CD4-positive, alpha-beta T cell treated with Interleukin-15 for 4 hours (primary cell): ENCODE results near the gene SERPINB7.

Experiments used
- DNase-seq: peaks from one replicate; pipeline ENCODE4 v3.0.0-alpha.2; 2020; ENCODE audit warnings: low spot score

Gene SERPINB7

GRCh38 chr18:63787673-63788072, 12.5 kb downstream of the SERPINB7 start:
- DNase-seq, result no peak

DNA sequence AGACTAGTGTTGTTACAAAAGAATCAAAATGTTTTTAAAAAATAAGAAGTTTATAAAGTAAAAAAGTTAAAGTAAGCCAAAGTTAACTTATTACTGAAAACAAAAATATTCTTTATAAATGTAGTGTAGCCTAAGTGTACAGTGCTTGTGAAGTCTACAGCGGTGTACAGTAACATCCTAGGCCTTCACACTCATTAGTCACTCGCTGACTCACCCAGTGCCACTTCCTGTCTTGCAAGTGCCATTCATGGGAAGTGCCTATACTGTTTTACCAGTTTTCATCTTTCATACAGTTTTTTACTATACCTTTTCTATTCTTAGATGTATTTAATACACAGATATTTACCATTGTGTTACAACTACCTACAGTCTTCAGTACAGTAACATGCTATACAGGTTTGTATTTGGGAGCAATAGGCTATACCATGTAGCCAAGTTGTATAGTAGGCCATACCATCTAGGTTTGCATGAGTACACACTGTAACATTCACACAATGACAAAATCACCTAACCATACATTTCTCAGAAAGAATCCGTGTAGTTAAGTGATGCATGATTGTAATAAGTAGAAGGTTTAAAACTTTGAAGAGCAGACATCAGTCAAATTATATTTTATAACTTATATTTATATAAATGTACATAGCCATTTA, 13.4 kb downstream of the SERPINB7 start:
- DNase-seq, result peak; percentile 35

DNA sequence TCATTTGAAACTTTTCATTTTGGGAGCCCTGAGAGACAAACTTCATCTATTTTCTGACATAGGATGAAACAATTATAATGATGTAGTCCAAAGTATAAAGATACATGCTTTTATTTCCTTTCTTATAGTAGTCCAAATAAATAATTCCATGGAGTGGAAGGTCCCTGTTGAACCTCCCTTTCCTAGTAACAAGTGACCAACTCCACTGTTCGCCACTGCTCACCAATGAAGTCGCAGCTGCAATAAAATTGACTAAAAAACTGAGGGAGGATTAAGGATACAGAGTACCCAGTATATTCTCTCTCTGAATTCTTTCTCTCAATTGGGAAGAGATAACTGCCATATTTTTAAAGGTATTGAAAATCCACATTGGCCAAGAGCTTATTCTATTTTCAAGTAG, 14.1 kb downstream of the SERPINB7 start:
- no peak for DNase-seq

DNA sequence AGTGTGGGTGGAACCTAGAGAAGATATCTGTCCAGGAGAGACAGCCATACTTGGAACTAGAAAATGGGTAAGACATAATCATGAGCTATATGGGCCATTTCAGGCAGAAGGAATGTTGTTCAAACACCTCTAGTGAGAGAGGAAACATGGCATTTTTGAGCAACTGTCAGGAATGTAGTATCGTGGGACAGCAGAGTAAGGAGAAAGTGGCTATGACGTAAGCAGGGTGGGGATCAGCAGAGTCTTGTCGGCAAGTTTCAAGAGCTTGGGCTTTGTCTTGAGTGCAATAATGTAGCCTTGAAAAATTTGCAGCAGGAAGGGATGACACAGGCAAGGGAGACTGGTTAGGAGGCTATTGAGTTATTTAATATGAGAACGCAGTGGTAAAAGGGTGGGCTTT, 20.4 kb downstream of the SERPINB7 start:
- no peak for DNase-seq

- no peak for DNase-seq
Measured at GRCh38 chr18:63799189-63799588, 24.0 kb downstream of the SERPINB7 start.

DNA sequence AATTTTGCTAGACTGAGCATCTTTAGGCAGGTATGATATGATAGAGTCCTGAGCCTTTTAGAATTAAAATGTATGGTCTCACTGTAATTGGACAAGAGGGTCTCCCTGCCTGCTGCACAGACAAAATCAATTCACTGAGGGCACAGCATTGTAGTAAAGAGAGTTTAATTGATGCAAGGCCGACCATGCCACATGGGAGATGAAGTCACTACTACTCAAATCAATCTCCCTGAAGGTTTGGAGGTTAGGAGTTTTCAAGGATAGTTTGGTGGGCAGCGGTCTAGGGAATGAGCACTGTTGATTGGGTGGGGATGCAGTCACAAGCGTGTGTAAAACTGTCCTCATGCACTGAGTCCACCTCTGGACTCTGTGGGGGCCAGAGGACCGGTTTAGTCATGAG, 26.1 kb downstream of the SERPINB7 start:
- DNase-seq, result no peak

DNA sequence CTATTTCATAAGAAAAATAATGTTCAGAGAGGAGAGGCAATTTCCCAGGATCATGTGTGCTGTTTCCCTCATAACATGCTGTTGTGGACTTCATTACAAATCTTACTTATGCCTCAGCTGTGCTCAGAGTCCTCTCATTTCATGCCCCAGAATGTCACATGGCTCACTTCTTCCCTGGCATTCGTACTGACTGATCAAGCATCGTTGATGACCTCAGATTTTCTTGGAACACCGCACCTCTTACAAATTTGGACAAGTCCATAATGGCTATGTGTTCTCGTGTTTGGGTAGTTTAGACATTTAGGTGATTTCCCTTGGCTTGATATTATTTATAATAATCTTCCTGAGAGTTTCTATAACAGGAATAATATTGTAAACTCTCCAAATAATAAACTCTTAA, 32.9 kb downstream of the SERPINB7 start:
- no peak for DNase-seq

DNA sequence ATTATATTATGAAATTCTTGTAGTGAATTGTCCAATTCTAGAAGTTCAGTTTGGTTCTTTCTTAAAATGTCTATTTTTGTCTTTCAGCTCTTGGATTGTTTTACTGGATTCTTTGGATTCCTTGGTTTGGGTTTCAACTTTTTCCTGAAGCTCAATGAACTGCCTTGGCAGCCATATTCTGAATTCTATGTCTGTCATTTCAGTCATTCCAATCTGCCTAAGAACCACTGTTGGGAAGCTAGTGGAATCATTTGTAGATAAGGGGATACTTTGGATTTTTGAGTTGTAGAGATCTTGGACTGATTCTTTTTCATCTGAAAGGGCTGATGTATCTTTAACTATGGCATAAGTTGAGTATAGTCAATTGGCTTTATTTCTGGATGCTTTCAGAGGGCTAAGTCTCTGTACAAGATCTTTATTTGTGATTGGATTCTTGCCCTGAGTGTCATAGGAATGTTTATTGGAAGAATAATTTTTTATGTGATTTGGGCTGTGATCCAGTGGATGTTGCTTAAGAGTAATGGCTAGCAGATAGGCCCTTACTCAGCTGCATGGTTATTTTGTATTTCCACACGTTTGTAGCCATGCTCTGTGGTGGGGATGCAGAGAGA, 42.3 kb downstream of the SERPINB7 start:
- DNase-seq, result no peak

- no peak for DNase-seq
Measured at GRCh38 chr18:63818212-63818611, 43.0 kb downstream of the SERPINB7 start.

DNA sequence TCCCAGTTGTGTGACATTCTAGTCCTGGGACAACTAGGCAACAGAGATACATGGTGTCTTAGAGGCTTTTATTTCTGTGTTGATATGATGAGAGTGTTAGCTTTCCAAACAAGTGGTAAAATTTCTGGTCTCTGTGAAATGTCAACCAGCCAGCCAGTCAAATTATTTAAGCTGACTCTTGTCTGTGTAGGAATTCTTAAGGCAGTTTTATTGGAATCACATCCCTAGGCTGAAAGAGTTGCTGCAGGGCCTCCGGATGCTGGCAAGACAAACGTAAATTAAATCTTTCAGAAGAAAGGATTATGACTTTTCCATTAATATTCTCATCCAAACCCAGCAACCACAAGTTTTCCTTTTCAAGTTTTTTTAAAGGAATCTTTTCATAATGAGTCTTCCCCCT, 44.6 kb downstream of the SERPINB7 start:
- no peak for DNase-seq

DNA sequence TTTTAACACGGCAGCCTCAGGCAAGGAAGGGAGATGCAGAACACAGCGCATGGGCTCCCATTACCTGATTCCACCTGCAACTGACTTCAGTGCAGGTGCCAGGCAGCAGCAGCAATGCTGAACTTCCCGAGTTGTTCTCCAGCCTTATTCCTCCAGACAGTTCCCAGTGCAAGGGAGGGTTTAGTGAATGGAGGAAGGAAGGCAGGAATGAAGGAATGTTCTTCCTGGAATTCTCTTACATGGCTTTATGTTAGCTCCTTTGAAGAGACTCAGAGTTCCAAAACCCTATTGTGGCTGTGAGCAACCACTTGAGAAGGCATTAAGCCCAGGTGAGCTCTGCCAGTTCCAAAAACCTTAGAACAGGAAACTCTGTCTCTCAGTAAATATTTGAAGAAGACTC, 45.5 kb downstream of the SERPINB7 start:
- no peak for DNase-seq

DNA sequence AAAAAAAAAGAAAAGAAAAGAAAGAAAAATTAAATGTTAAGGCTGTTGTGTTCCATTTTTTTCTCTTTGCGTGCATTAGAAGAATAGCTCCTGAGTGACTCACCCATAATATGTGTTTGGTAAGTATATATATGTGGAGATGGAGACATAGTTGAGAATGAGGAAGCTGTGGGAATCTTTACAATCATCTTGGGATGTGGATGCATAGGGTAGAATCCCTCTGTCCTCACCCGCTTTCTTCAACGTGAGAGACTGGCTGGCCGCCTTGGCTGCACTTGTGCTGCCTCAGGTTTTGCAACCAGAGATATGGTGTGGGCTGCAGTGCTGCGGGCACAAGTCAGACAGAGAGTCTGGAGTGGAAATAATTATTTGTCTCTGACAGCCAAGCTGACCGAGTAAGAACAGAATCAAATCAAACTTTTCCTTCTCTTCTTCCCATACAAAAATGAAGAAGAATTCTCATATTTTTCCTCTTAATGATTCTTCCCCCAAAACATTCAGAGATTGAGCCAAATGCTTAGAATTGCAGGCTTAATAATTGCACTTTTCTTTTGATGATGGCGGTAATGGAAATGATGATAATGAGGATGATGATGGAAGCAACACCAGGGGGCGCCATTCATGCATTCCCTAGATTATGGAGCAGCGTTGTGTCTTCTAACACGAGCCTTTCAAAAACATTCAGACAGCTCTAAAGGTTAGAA, 48.5 kb downstream of the SERPINB7 start:
- DNase-seq, result no peak

DNA sequence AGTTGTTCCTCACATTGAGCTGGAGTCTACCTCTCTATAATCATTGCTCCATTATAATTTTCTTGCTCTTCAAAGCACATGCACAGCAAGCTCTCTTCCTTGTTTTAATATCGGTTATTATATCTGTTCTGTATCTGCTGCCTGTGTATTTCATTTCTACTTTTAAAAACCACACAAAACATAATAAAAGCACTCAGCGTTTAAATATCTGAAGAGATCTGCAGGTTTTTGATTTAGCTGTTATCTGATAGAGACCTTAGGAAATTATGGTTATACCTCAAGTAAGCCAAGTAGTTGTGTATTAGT, 49.0 kb downstream of the SERPINB7 start:
- DNase-seq, result no peak

- no peak for DNase-seq
Measured at GRCh38 chr18:63828120-63828519, 52.9 kb downstream of the SERPINB7 start.

DNA sequence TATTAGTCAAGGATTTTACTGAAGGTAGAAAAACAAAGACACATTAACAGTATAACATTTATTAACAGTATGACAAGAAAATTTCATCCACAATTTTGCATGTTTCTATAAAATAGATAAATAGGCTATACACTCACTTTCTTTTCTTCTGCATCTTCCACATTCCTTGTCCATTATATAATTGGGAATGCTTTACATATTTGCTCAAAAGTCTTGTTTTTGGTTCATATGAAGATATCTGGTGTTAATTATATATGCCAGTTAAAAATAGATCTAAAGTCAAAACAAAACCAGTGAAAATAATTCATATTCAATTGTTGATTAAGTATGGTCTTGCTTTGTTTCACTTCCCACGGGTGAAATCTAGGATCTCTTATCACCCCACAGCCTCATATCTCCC, 53.4 kb downstream of the SERPINB7 start:
- DNase-seq, result no peak

DNA sequence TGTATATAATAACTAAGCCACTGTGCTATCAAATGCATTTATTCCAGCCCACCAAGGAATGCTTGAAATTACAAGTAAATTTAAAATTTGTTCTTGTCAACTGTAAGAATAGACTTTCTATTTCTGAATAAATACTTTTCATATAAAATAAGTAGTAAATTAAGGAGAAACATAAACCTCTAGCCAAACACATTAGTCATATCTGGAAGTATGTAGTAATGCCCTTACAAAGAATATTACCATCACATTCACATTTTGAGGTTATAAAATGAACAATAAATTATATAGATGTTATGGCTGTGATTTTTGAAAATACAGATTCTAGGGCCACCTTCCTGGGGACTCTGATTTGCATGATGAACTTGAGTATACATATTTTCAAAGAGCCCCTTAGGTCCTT, 54.7 kb downstream of the SERPINB7 start:
- no peak for DNase-seq

GRCh38 chr18:63831080-63831788, 56.0 kb downstream of the SERPINB7 start:
- no peak for DNase-seq

GRCh38 chr18:63832470-63832869, 57.3 kb downstream of the SERPINB7 start:
- DNase-seq, result no peak

DNA sequence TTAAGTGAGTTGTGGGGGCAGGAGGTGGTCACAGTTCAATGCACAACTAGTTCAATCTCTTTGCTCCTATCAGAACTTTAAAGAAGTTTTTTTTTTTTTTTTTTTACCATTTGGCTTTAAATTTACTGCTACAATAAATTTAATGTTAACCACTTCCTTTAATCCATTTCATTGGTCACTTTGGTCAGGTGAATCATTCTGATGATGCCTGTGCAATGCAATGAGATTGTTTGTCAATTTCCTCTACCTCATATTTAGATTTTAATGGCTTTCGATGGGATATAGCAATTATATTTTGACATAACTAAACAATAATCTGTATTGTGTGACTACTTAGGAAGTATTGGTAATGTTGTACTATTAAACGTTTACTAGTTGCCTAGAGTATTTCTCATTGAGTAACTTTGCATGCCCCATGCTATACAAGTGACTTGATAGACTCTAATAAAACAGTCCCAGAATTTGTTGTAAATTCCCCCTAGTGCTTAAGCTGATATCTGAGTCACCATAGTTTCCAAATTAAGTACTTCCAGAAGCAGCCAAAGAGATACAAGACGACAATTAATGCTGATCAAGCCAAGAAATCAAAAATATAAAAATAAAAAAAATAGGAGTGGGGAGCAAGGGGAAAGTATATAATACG, 59.4 kb downstream of the SERPINB7 start:
- no peak for DNase-seq

- DNase-seq, result no peak
Measured at GRCh38 chr18:63836456-63836855, 61.2 kb downstream of the SERPINB7 start.

DNA sequence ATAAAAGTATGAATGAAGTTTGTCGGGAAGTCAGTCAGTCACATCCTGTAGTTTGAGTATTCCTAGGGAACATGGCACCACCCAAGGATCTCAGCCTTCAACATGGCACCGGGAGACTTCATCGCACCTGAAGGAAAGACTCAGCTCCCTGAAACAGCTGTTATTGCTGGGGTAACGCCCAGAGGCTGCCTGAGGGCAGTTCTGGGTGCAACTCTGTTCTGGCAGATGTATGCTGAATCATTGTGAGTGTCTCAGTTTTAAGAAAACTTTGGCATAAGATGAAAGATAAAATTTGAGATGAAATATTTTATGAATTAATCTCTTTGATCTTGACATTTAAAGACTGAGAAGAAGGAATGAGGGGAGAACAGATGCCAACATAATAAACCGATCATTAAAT, 62.4 kb downstream of the SERPINB7 start:
- no peak for DNase-seq

GRCh38 chr18:63843008-63843407, 67.8 kb downstream of the SERPINB7 start:
- DNase-seq, result no peak

- DNase-seq, result no peak
Measured at GRCh38 chr18:63844254-63844653, 69.0 kb downstream of the SERPINB7 start.
